Gastroesophageal sphincter (tissue), 4 donors: ENCODE data around the gene BTBD3. TPM values are rescaled to one million over a fixed set of nuclear protein-coding genes. Genes with fewer than 3 reads are reported as not detected.

Experiments
- ATAC-seq: fragments of 150-250 bp; one replicate; pipeline ENCODE4 v1.9.1; 2016; ENCODE audit warnings: mild to moderate bottlenecking, moderate library complexity
- H3K27ac ChIP-seq, 4 donors: fragments of 200-600 bp; sonication (generic) in 3 of 4; 1 replicate in 3 of 4; 2 replicates in 1 of 4; pipeline ENCODE4 v1.5.1; 2016 to 2019
- H3K27me3 ChIP-seq: fragments of 200-600 bp; sonication (generic); one replicate; pipeline ENCODE4 v1.5.1; 2019
- H3K36me3 ChIP-seq, 2 donors: fragments of 200-600 bp; sonication (generic); one replicate each; pipeline ENCODE4 v1.5.1; 2019; ENCODE audit warnings: control low read depth in 1 of 2
- H3K4me1 ChIP-seq, 3 donors: fragments of 200-600 bp; sonication (generic); 1 replicate in 2 of 3; 2 replicates in 1 of 3; pipeline ENCODE4 v1.5.1; 2016 to 2019; ENCODE audit warnings: control low read depth in 2 of 3
- H3K4me3 ChIP-seq, 2 donors: fragments of 200-600 bp; sonication (generic); one replicate each; pipeline ENCODE4 v1.5.1; 2019; ENCODE audit warnings: mild to moderate bottlenecking in 1 of 2, moderate library complexity in 1 of 2
- H3K9me3 ChIP-seq, 3 donors: fragments of 200-600 bp; sonication (generic); one replicate each; pipeline ENCODE4 v1.5.1; 2017 to 2019; ENCODE audit warnings: control low read depth in 2 of 3
- EP300 ChIP-seq: sonication (generic); formaldehyde crosslinking; IDR thresholded peaks from one replicate; pipeline ENCODE4 v1.6.1; 2017; ENCODE audit warnings: antibody characterized with exemption, mild to moderate bottlenecking
- POLR2A ChIP-seq, 2 donors: fragments of 450-650 bp; IDR thresholded peaks; one replicate each; pipeline ENCODE4 v1.6.1; 2017; ENCODE audit warnings: antibody characterized with exemption in 2 of 2, mild to moderate bottlenecking in 2 of 2, moderate library complexity in 1 of 2
- POLR2AphosphoS5 ChIP-seq: sonication (generic); formaldehyde crosslinking; IDR thresholded peaks from one replicate; pipeline ENCODE4 v1.6.1; 2017; ENCODE audit warnings: antibody characterized with exemption
- WGBS, 2 donors: methylation state at CpG; one replicate each; pipeline ENCODE4 v1.1.5; 2018; ENCODE audit warnings: low coverage in 1 of 2; 5-methylcytosine and 5-hydroxymethylcytosine counted together
- total RNA-seq, 4 donors: library from RNA; depleted of rRNA; stranded (reverse); fragments of >200 nt; gene quantifications; one replicate each; pipeline ENCODE4 v1.1.0, GENCODE V29; 2016
- TF ChIP-seq, protein P1 (sequence below), 4 experiments: fragments of 200-600 bp in 2 of 4; fragments of 450-650 bp in 2 of 4; sonication (generic) in 1 of 4; IDR thresholded peaks; one replicate each; pipeline ENCODE4 v1.5.1; 2017 to 2019; ENCODE audit warnings: antibody characterized with exemption in 4 of 4, mild to moderate bottlenecking in 2 of 4, moderate library complexity in 2 of 4

Gene BTBD3
- total RNA-seq, 4 donors from 2014 or later = 25.9 to 87.8 (median 34.8) TPM

DNA sequence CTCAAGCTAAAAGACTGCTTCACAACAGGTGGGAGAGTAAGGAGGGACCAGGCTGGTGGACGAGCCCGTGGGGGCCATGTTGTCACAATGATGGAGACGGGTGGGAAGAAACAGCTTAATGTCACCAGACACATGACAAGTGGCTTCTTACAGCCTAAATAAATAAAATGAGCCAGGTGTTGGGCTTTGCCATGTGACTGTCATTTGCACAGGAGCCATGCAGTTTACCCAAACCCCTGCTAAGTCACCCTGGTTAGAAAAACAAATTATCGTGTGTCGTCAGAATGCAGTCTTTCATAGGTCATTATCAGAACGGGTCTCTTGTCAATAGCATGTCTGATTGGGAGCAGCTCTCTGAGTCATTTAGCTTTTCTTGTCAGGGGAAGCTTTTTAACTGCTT, 18.5 kb downstream of the BTBD3 start:
- 54 to 58% methylated on average over 3 to 6 of the region's 6 CpGs for WGBS, 2 donors
- no peaks in the 10 kb centered on the region for H3K36me3 ChIP-seq
- no peak overlapping the region for H3K4me3 ChIP-seq
- no peaks in the 10 kb centered on the region for H3K4me1 ChIP-seq
- H3K27me3 ChIP-seq = no peaks in the 10 kb centered on the region
- H3K9me3 ChIP-seq = no peaks in the 10 kb centered on the region
- ATAC-seq = no peak
- no peak overlapping the region for H3K27ac ChIP-seq
- TF ChIP-seq, protein P1, sequence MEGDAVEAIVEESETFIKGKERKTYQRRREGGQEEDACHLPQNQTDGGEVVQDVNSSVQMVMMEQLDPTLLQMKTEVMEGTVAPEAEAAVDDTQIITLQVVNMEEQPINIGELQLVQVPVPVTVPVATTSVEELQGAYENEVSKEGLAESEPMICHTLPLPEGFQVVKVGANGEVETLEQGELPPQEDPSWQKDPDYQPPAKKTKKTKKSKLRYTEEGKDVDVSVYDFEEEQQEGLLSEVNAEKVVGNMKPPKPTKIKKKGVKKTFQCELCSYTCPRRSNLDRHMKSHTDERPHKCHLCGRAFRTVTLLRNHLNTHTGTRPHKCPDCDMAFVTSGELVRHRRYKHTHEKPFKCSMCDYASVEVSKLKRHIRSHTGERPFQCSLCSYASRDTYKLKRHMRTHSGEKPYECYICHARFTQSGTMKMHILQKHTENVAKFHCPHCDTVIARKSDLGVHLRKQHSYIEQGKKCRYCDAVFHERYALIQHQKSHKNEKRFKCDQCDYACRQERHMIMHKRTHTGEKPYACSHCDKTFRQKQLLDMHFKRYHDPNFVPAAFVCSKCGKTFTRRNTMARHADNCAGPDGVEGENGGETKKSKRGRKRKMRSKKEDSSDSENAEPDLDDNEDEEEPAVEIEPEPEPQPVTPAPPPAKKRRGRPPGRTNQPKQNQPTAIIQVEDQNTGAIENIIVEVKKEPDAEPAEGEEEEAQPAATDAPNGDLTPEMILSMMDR (IDR thresholded peaks at IDR 0.05) = no peak
- TF ChIP-seq POLR2AphosphoS5 (no peak), POLR2A (IDR thresholded peaks at IDR 0.05) (no peak), EP300 (no peak)

DNA sequence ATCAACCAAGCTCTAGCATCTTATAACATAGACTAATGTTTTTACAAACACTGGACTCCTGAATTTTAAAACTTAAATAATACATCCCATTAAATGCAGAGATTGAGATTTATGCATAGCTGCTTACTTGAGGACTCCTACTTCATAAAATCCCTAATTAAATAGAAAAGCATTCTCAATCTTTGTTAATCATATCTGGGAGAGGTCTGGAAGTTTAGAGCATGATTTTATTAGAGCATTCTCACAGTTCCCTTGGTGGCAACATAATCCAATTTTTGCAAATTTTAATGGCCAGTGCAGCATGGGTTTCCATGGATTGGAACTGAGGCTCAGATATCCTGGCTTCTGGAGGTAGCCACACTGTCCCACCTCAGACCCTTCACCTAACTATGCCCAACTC, 19.5 kb downstream of the BTBD3 start:
- Histone ChIP-seq H3K27ac (no peak overlapping the region), H3K4me1 (no peaks in the 10 kb centered on the region), H3K4me3 (no peak overlapping the region), H3K36me3 (no peaks in the 10 kb centered on the region), H3K9me3 (no peaks in the 10 kb centered on the region), H3K27me3 (no peaks in the 10 kb centered on the region)
- ATAC-seq = no peak
- TF ChIP-seq EP300 = no peak
- no peak for TF ChIP-seq POLR2A (IDR thresholded peaks at IDR 0.05)
- no peak for TF ChIP-seq POLR2AphosphoS5

DNA sequence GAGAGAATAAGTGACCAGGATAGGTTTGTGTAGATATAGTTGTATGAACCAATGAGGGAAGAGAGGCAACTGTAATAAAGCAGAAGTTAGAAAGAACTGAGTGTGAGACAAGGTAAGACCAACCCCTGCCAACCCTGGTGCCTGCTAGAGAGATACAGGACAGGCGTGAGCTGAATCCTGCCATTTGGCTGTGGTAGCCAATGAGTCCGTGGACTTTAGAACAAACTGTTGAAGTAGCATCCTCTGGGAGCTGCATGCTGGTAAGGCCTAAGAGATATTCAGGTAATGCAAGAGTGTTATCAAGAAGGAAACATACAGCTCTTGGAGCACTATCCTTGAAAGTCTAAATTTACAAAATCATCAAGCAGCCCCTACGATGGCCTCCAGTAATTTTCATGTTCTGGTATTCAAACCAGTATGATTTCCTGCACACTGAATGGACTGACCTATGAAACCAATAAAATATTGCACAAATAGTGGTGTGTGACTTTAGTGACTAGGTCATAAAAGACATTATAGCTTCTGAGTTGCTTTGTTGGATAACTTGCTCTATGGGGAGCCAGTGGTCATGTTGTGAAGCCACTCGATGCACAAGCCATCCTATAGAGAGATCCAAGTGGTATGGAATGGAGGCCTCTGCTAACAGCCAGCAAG, 24.0 kb downstream of the BTBD3 start:
- 95 to 100% methylated on average over 1 to 4 of the region's 4 CpGs for WGBS, 2 donors
- ATAC-seq = no peak
- Histone ChIP-seq H3K27me3 (no peaks in the 10 kb centered on the region), H3K27ac (no peak overlapping the region), H3K4me1 (no peaks in the 10 kb centered on the region), H3K4me3 (no peak overlapping the region), H3K36me3 (no peaks in the 10 kb centered on the region), H3K9me3 (no peaks in the 10 kb centered on the region)
- TF ChIP-seq, protein P1 (IDR thresholded peaks at IDR 0.05) = no peak
- TF ChIP-seq POLR2AphosphoS5 (no peak), EP300 (no peak), POLR2A (IDR thresholded peaks at IDR 0.05) (no peak)

DNA sequence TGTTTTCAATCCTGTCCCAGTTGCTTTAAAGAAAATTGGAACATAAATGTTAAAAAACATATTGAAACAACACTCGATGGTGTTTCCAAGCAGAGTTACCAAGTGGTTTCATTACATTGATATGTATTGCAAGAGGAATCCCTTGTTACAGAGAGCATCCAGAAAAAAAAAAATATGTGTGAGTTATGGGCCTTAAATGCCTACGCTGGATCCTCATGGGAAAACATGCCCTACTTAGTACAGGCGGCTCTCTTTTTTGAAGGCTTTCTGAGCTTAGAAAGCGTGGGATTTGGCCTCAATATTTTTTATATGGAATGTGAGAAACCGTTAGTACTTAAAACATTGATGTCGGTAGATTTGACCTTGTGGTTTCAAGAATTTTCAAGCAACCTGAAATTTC, 26.1 kb downstream of the BTBD3 start:
- no peaks in the 10 kb centered on the region for H3K9me3 ChIP-seq
- H3K27me3 ChIP-seq = no peaks in the 10 kb centered on the region
- no peak for ATAC-seq
- H3K4me3 ChIP-seq = no peak overlapping the region
- 88 to 89% methylated on average over 6 of the region's 6 CpGs for WGBS, 2 donors
- H3K4me1 ChIP-seq = peaks cover 0 to 2% (median 0%) of the 10 kb centered on the region in 3 donors
- H3K27ac ChIP-seq = no peak overlapping the region
- no peaks in the 10 kb centered on the region for H3K36me3 ChIP-seq
- TF ChIP-seq POLR2A (IDR thresholded peaks at IDR 0.05) (no peak), EP300 (no peak), POLR2AphosphoS5 (no peak)
- TF ChIP-seq, protein P1 (IDR thresholded peaks at IDR 0.05) = no peak

DNA sequence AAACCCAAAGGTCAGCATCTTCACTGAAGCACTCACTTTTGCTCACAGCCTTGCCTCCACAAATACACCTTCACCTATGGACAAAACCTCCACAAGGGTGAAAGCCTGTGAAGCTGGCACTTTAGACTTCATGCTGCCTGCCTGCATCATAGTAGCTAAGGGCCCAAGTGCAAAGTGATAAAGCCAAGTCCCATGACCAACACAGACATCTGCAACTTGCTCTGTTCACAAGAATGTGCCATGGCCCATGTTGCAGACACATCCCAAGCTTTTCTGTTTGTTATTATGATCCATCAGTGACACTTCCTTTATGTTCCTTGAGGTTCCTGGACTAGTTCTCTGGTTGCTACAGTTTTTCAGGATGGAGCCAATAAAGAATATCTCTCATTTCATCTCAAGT, 31.1 kb downstream of the BTBD3 start:
- Histone ChIP-seq H3K4me1 (peaks cover 0 to 4% (median 0%) of the 10 kb centered on the region in 3 donors), H3K27me3 (no peaks in the 10 kb centered on the region), H3K4me3 (no peak overlapping the region), H3K36me3 (no peaks in the 10 kb centered on the region), H3K9me3 (no peaks in the 10 kb centered on the region), H3K27ac (no peak overlapping the region)
- no peak for ATAC-seq
- TF ChIP-seq EP300 (no peak), POLR2A (IDR thresholded peaks at IDR 0.05) (no peak), POLR2AphosphoS5 (no peak)
- TF ChIP-seq, protein P1 (IDR thresholded peaks at IDR 0.05) = no peak
